ENCODE measurements around the gene CCDC158. TPM values are rescaled to one million over a fixed set of nuclear protein-coding genes. Genes with fewer than 3 reads are reported as not detected.

The CCDC158 gene
- total RNA-seq, 4 donors from 2014 or later: 0.32 to 0.75 (median 0.48) TPM; not detected in 1

DNA sequence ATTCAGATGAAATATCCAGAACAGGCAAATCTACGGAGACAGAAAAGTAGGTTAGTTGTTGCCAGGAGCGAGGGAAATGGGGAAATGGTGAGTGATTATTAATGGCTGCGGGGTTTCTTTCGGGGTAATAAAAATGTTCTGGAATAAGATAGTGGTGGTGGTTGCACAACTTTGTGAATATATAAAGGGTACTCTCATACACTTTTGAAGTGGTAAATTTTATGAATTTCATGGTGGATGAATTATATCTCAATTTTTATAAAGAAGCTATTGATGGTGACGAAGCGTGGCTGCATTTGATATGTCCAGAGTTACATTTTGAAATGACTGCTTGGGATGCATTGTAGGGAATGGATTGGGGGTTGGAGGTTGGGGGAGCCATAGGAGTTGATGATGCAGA, 153.1 kb downstream of the CCDC158 start:
- ATAC-seq (ENCODE audit: low FRiP score) (no peak), DNase-seq (ENCODE audit: low spot score) (no peak)
- TF ChIP-seq, protein P1, sequence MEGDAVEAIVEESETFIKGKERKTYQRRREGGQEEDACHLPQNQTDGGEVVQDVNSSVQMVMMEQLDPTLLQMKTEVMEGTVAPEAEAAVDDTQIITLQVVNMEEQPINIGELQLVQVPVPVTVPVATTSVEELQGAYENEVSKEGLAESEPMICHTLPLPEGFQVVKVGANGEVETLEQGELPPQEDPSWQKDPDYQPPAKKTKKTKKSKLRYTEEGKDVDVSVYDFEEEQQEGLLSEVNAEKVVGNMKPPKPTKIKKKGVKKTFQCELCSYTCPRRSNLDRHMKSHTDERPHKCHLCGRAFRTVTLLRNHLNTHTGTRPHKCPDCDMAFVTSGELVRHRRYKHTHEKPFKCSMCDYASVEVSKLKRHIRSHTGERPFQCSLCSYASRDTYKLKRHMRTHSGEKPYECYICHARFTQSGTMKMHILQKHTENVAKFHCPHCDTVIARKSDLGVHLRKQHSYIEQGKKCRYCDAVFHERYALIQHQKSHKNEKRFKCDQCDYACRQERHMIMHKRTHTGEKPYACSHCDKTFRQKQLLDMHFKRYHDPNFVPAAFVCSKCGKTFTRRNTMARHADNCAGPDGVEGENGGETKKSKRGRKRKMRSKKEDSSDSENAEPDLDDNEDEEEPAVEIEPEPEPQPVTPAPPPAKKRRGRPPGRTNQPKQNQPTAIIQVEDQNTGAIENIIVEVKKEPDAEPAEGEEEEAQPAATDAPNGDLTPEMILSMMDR (IDR thresholded peaks at IDR 0.05): no peak

DNA sequence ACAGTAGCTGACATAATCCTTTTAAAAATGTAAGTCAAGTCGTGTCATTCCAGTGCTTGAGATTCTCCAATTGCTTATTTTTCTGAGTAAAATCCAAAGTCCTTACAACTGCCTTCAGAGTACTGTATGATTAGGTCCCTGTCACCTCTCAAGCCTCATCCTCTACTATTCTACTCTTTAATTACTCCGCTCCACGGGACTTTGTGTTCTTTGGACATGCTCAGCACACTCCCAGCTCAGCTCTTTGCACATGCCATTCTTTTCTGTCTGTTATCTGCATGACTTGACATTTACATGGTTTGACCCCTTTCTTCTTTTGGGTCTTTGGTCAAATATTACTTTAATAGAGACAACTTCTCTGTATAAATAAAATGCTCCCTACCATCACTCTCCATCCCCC, 154.3 kb downstream of the CCDC158 start:
- TF ChIP-seq, protein P1 (IDR thresholded peaks at IDR 0.05): no peak
- ATAC-seq (ENCODE audit: low FRiP score) (no peak), DNase-seq (ENCODE audit: low spot score) (no peak)

DNA sequence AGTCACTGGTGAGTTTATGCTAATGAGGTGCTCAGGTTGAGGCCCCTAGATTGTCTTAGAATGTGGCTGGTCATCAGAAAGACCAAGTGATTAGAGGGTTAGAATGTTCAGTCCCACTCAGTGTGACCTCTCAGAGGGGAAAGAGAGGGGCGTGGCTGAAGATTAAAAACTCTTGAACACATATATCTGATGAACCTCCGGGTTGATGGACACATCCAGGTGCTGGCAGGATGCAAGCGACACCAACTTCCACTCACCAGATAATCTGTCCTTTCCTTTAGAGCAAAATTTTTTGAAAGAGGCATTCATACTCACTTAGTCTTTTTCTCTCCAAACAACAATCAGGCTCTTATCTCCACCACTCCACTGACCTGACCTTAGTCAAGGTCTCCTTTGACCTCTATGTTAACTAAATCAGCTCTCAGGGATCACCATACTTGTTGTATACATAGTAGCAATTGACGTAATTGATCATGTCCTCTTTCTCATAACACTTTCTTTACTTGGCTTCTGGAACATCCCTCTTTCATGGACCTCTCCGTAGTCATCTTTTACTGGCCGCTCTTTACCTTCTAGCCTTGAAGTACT, 155.2 kb downstream of the CCDC158 start:
- DNase-seq (ENCODE audit: low spot score): no peak
- no peak for ATAC-seq (ENCODE audit: low FRiP score)
- TF ChIP-seq, protein P1 (IDR thresholded peaks at IDR 0.05): no peak

Small RNA genes lying within 50 kb of the gene (small RNA-seq; reads per million reads assigned to genes)
- gene RF00278 (not detected), gene RNU6-1000P (not detected)

Other genes starting within 250 kb of the CCDC158 start
- 100 to 1,000 TPM; 106 to 174 (median 172) TPM for gene SCARB2, start 207.3 kb downstream of the CCDC158 start, total RNA-seq
- 1 to 10 TPM; 1.7 to 7.8 (median 3.1) TPM for gene FAM47E, start 169.4 kb downstream of the CCDC158 start, total RNA-seq
- 10 to 100 TPM; 12.8 to 49.3 (median 24.9) TPM for gene STBD1, start 114.4 kb downstream of the CCDC158 start, total RNA-seq
- gene SHROOM3, start 14.1 kb upstream of the CCDC158 start, total RNA-seq: 10 to 100 TPM in 1 of 4 donors, 1 to 10 TPM in 3; 1.3 to 12.2 (median 3.1) TPM